ENCODE measurements around the gene SPSB1. TPM values are rescaled to one million over a fixed set of nuclear protein-coding genes. Genes with fewer than 3 reads are reported as not detected.
A peak's percentile ranks its signal among the peaks of the same experiment; 100 is the strongest.

SPSB1 gene
- polyA plus RNA-seq, 4 donors: 24.1 to 69.1 (median 32.6) TPM

DNA sequence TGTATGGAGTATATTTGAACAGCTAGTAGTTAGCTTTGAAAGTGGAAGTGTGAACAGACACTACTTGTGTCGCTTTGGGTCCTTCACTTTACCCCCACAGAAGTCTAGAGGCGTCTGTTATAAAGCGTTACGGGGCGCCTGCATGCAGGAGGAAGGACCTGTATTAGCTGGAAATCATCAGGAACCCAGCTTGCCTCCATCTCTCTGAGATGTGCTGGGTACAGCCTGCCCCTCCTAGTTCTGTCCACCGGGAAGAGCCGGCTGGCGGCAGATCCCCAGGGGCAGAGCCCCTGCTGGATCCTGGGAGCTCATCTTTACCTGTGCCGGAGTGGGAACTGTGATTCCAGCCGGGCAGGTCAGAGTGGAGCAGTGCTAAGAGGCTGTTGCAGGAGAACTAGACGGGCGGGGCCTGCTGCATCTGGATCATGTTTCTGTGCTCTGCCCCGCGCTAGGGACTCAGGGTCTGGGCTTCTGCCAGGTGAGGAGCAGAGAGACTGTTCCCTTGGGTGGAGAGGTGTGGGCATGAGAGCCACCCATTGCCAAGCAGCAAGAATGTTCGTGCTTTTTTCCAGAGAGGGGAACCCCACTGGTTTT is 22.3 kb upstream of the SPSB1 start:
- 57 to 73% (median 65%) methylated on average over 15 of the region's 15 CpGs for WGBS, 3 donors
- Histone ChIP-seq H3K4me1 (ENCODE audit: control insufficient read depth in 3 of 3, insufficient read depth in 2 of 3, low read depth in 1 of 3, low read length in 2 of 3) (peaks cover 0 to 8% (median 0%) of the 10 kb centered on the region in 3 donors), H3K9me3 (ENCODE audit: control insufficient read depth in 2 of 2, insufficient read depth in 1 of 2, low read depth in 1 of 2, low read length in 1 of 2) (no peaks in the 10 kb centered on the region), H3K36me3 (ENCODE audit: control insufficient read depth in 3 of 3, insufficient read depth in 2 of 3, low read depth in 1 of 3, low read length in 3 of 3) (peaks cover 0 to 58% (median 0%) of the 10 kb centered on the region in 3 donors), H3K4me3 (ENCODE audit: low read depth in 1 of 3, low read length in 3 of 3) (no peak overlapping the region), H3K27me3 (ENCODE audit: control insufficient read depth in 3 of 3, insufficient read depth in 3 of 3, low read length in 3 of 3) (no peaks in the 10 kb centered on the region), H3K27ac (ENCODE audit: low read depth in 1 of 3, low read length in 2 of 3) (no peak overlapping the region)
- FAIRE-seq (no peak), DNase-seq (no peak)

DNA sequence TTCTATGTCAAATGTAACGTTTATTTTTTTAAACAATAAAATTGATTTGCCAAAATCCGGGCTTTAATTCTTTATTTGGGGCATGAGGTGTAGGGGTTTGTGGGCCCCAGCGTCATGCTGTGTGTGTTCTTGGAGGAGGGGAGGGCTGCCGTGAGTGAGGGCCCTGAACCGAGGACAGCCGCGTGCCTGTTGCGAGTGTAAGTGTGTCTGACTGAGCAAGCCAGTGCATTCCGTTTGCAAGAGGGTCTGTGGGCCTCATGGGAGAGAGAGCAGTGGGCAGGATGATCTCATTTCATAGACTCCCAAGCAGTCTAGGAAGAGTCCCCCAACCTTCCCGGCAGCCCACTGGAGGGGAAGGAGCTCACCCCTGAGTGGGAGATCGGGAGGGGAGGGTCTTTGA is 21.4 kb upstream of the SPSB1 start:
- Histone ChIP-seq H3K27ac (ENCODE audit: low read depth in 1 of 3, low read length in 2 of 3) (no peak overlapping the region), H3K36me3 (ENCODE audit: control insufficient read depth in 3 of 3, insufficient read depth in 2 of 3, low read depth in 1 of 3, low read length in 3 of 3) (peaks cover 0 to 49% (median 0%) of the 10 kb centered on the region in 3 donors), H3K9me3 (ENCODE audit: control insufficient read depth in 2 of 2, insufficient read depth in 1 of 2, low read depth in 1 of 2, low read length in 1 of 2) (no peaks in the 10 kb centered on the region), H3K4me1 (ENCODE audit: control insufficient read depth in 3 of 3, insufficient read depth in 2 of 3, low read depth in 1 of 3, low read length in 2 of 3) (peaks cover 0 to 15% (median 7%) of the 10 kb centered on the region in 3 donors), H3K4me3 (ENCODE audit: low read depth in 1 of 3, low read length in 3 of 3) (no peak overlapping the region), H3K27me3 (ENCODE audit: control insufficient read depth in 3 of 3, insufficient read depth in 3 of 3, low read length in 3 of 3) (no peaks in the 10 kb centered on the region)
- FAIRE-seq (no peak), DNase-seq (no peak)
- 78 to 86% (median 85%) methylated on average over 11 of the region's 11 CpGs for WGBS, 3 donors

DNA sequence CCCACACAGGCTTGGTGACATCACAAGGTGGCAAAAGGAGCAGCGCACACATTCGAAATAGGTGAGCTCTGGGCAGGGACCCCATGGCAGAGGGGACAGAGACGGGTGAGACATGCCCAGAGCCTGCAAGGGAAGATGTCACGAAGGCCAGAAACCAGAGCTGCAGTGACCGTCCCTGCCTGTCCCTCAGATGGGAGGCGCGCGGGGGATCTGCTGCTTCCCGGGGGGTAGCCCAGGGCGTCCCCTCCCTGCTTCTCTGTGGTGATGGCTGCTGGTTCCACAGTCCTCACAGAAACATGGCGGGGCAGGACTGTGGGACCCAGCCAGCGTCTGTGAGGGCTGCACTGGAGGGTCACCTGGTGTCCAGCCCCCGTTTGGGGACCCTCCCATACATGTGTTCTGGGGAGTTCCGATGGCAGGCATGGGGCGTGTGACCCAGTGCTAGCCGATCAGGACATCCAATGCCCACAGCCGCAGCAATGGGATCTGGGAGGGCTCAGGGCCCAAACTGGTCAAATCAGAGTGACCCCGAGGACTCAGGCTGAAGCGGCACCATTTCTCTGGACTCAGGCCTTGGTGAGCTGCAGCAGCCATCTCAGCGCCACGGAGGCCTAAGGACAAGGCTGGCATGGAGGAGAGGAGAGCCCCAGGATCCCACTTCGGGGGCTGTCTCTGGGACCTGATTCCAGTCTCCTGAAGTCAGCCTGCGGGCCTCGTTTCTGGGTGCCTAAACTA is 20.7 kb upstream of the SPSB1 start:
- Histone ChIP-seq H3K36me3 (ENCODE audit: control insufficient read depth in 3 of 3, insufficient read depth in 2 of 3, low read depth in 1 of 3, low read length in 3 of 3) (peaks cover 0 to 43% (median 0%) of the 10 kb centered on the region in 3 donors), H3K4me3 (ENCODE audit: low read depth in 1 of 3, low read length in 3 of 3) (no peak overlapping the region), H3K27ac (ENCODE audit: low read depth in 1 of 3, low read length in 2 of 3) (no peak overlapping the region), H3K27me3 (ENCODE audit: control insufficient read depth in 3 of 3, insufficient read depth in 3 of 3, low read length in 3 of 3) (no peaks in the 10 kb centered on the region), H3K4me1 (ENCODE audit: control insufficient read depth in 3 of 3, insufficient read depth in 2 of 3, low read depth in 1 of 3, low read length in 2 of 3) (peaks cover 0 to 10% (median 7%) of the 10 kb centered on the region in 3 donors), H3K9me3 (ENCODE audit: control insufficient read depth in 2 of 2, insufficient read depth in 1 of 2, low read depth in 1 of 2, low read length in 1 of 2) (no peaks in the 10 kb centered on the region)
- no peak for DNase-seq
- 91% methylated on average over 23 to 24 of the region's 24 CpGs for WGBS, 3 donors
- no peak for FAIRE-seq

DNA sequence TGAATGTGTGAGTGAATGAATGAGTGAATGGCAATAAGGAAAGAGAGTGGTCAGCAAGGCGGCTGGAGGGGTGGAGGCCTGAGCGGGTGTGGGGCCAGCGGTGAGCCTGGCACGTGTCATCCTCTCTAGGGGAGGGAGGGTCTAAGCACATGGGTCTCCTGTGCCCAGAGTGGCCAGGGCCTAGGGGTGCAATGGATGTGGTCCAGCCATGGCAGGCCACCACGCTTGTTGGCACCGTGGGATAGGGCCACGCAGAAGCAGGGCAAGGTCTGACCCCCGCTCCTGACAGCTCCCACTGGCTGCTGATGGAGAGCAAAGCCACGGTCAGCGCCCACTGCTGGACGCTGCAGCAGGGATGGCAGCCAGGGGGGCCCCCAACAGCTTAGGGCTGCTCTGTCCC is 19.5 kb upstream of the SPSB1 start:
- no peak overlapping the region for H3K27ac ChIP-seq (ENCODE audit: low read depth in 1 of 3, low read length in 2 of 3)
- H3K4me3 ChIP-seq (ENCODE audit: low read depth in 1 of 3, low read length in 3 of 3): no peak overlapping the region
- no peak for FAIRE-seq
- WGBS, 3 donors: 75 to 88% (median 86%) methylated on average over 11 of the region's 11 CpGs
- no peaks in the 10 kb centered on the region for H3K27me3 ChIP-seq (ENCODE audit: control insufficient read depth in 3 of 3, insufficient read depth in 3 of 3, low read length in 3 of 3)
- H3K9me3 ChIP-seq (ENCODE audit: control insufficient read depth in 2 of 2, insufficient read depth in 1 of 2, low read depth in 1 of 2, low read length in 1 of 2): peaks cover 0 to 3% of the 10 kb centered on the region in 2 donors
- peaks cover 0 to 7% (median 6%) of the 10 kb centered on the region in 3 donors for H3K4me1 ChIP-seq (ENCODE audit: control insufficient read depth in 3 of 3, insufficient read depth in 2 of 3, low read depth in 1 of 3, low read length in 2 of 3)
- DNase-seq: no peak
- peaks cover 0 to 33% (median 0%) of the 10 kb centered on the region in 3 donors for H3K36me3 ChIP-seq (ENCODE audit: control insufficient read depth in 3 of 3, insufficient read depth in 2 of 3, low read depth in 1 of 3, low read length in 3 of 3)

DNA sequence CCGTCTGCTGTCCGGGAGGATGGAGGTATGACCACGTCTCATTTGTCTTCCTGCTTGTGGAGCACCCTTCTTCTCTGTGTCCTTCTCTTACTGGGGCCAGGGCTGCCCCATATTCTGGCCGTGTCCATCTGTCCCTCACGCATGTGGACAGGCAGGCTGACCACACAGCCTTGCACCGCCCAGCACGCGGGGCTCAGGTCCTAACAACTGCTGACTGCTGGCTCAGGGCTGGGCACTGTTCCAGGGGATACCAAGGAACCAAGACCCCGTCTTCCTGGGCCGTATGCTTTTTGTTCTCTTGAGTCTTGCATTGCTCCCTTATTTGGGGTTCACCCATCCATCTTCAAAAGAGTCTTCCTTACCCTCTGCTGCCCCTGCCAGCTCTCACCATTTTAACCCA is 17.5 kb upstream of the SPSB1 start:
- Histone ChIP-seq H3K27me3 (ENCODE audit: control insufficient read depth in 3 of 3, insufficient read depth in 3 of 3, low read length in 3 of 3) (no peaks in the 10 kb centered on the region), H3K9me3 (ENCODE audit: control insufficient read depth in 2 of 2, insufficient read depth in 1 of 2, low read depth in 1 of 2, low read length in 1 of 2) (peaks cover 0 to 3% of the 10 kb centered on the region in 2 donors), H3K27ac (ENCODE audit: low read depth in 1 of 3, low read length in 2 of 3) (no peak overlapping the region), H3K4me3 (ENCODE audit: low read depth in 1 of 3, low read length in 3 of 3) (no peak overlapping the region), H3K36me3 (ENCODE audit: control insufficient read depth in 3 of 3, insufficient read depth in 2 of 3, low read depth in 1 of 3, low read length in 3 of 3) (peaks cover 0 to 15% (median 0%) of the 10 kb centered on the region in 3 donors), H3K4me1 (ENCODE audit: control insufficient read depth in 3 of 3, insufficient read depth in 2 of 3, low read depth in 1 of 3, low read length in 2 of 3) (peaks cover 0 to 26% (median 9%) of the 10 kb centered on the region in 3 donors)
- FAIRE-seq (no peak), DNase-seq (no peak)
- WGBS, 3 donors: 82 to 84% (median 83%) methylated on average over 10 of the region's 10 CpGs

DNA sequence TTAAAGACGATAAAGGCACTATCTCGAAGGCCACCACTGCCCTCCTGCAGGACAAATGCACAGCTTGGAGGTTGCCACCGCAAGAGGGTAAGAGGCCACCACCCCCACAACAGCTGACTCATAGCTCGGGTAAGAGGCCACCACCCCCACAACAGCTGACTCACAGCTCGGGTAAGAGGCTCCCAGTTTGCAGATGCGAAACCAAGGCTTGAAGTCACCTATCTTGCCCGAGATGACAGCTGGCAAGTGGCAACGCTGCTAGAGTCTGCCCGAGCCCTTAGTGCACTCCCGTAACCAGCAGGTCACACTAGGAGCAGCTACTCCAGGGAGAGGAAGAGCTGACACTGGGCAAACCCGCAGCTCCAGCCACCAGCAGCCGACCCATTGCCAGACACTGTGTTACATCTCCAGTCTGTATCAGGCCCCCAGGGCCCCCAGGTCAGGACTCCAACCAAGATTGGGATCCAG is 17.1 kb upstream of the SPSB1 start:
- DNase-seq (peak; percentile 45 to 89), FAIRE-seq (no peak)
- H3K36me3 ChIP-seq (ENCODE audit: control insufficient read depth in 3 of 3, insufficient read depth in 2 of 3, low read depth in 1 of 3, low read length in 3 of 3): peaks cover 0 to 11% (median 0%) of the 10 kb centered on the region in 3 donors

DNA sequence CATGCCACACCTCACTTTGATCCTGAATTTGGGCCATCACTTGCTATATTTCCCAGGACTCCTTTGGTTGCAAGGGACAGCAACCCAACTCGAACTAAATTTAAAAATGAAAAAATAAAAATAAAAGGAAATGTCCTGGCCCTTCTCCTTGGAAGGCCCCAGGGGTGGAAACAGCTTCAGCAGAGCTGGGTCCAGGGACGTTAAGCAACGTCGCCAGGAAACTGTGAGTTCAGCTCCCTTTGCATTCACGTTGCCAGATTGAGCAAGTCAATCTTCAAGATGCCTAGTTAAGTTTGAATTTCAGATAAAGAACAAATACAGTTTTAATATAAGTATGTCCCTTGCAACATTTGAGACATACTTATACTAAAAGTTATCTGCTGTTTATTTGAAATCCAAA is 14.6 kb upstream of the SPSB1 start:
- DNase-seq: no peak
- no peak for FAIRE-seq
- H3K27ac ChIP-seq (ENCODE audit: low read depth in 1 of 3, low read length in 2 of 3): peak overlapping the region in 2 of 3 donors; percentile 81 to 90
- H3K4me1 ChIP-seq (ENCODE audit: control insufficient read depth in 3 of 3, insufficient read depth in 2 of 3, low read depth in 1 of 3, low read length in 2 of 3): peaks cover 0 to 33% (median 14%) of the 10 kb centered on the region in 3 donors
- no peaks in the 10 kb centered on the region for H3K36me3 ChIP-seq (ENCODE audit: control insufficient read depth in 3 of 3, insufficient read depth in 2 of 3, low read depth in 1 of 3, low read length in 3 of 3)
- WGBS, 3 donors: 84 to 91% (median 85%) methylated on average over 5 of the region's 5 CpGs
- peaks cover 0 to 3% of the 10 kb centered on the region in 2 donors for H3K9me3 ChIP-seq (ENCODE audit: control insufficient read depth in 2 of 2, insufficient read depth in 1 of 2, low read depth in 1 of 2, low read length in 1 of 2)
- no peak overlapping the region for H3K4me3 ChIP-seq (ENCODE audit: low read depth in 1 of 3, low read length in 3 of 3)
- H3K27me3 ChIP-seq (ENCODE audit: control insufficient read depth in 3 of 3, insufficient read depth in 3 of 3, low read length in 3 of 3): no peaks in the 10 kb centered on the region

More for the DNA sequence above, 17.1 kb upstream of the SPSB1 start:
- 19 to 37% (median 29%) methylated on average over 12 of the region's 12 CpGs for WGBS, 3 donors
- H3K4me1 ChIP-seq (ENCODE audit: control insufficient read depth in 3 of 3, insufficient read depth in 2 of 3, low read depth in 1 of 3, low read length in 2 of 3): peaks cover 0 to 29% (median 12%) of the 10 kb centered on the region in 3 donors
- peak overlapping the region in 2 of 3 donors; percentile 13 to 64 for H3K27ac ChIP-seq (ENCODE audit: low read depth in 1 of 3, low read length in 2 of 3)
- no peak overlapping the region for H3K4me3 ChIP-seq (ENCODE audit: low read depth in 1 of 3, low read length in 3 of 3)
- H3K27me3 ChIP-seq (ENCODE audit: control insufficient read depth in 3 of 3, insufficient read depth in 3 of 3, low read length in 3 of 3): no peaks in the 10 kb centered on the region
- H3K9me3 ChIP-seq (ENCODE audit: control insufficient read depth in 2 of 2, insufficient read depth in 1 of 2, low read depth in 1 of 2, low read length in 1 of 2): peaks cover 0 to 3% of the 10 kb centered on the region in 2 donors

DNA sequence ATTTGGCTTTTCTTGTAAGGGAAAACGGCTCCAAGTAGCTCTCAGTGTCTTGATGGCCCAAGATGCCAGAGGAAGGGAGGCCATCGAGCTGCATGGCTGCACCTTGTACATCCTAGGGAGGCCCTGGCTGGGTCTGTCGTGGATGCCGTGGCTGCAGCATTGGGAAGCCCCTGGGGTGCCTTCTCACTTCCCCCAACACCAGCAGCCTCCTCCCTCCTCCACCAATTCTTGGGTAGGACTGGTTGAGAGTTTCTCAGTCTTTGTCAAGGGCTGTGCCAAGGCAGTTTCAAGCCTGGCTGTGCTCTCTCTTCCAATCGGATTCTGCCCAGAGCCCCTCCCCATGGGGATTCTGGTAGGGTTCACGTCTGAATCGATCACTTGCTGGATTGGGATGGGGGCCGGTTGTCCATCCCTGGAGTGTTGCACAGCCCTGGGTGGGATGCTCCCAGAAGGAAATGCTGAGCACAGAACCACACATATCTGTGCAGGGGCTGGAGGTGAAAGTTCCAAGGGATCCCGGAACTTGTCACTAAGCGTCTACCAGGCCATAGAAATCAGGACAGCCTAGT is 14.0 kb upstream of the SPSB1 start:
- Histone ChIP-seq H3K27me3 (ENCODE audit: control insufficient read depth in 3 of 3, insufficient read depth in 3 of 3, low read length in 3 of 3) (no peaks in the 10 kb centered on the region), H3K27ac (ENCODE audit: low read depth in 1 of 3, low read length in 2 of 3) (peak overlapping the region in 2 of 3 donors; percentile 81 to 90), H3K9me3 (ENCODE audit: control insufficient read depth in 2 of 2, insufficient read depth in 1 of 2, low read depth in 1 of 2, low read length in 1 of 2) (peaks cover 0 to 3% of the 10 kb centered on the region in 2 donors), H3K36me3 (ENCODE audit: control insufficient read depth in 3 of 3, insufficient read depth in 2 of 3, low read depth in 1 of 3, low read length in 3 of 3) (no peaks in the 10 kb centered on the region), H3K4me1 (ENCODE audit: control insufficient read depth in 3 of 3, insufficient read depth in 2 of 3, low read depth in 1 of 3, low read length in 2 of 3) (peaks cover 0 to 33% (median 14%) of the 10 kb centered on the region in 3 donors), H3K4me3 (ENCODE audit: low read depth in 1 of 3, low read length in 3 of 3) (no peak overlapping the region)
- DNase-seq (no peak), FAIRE-seq (no peak)
- WGBS, 3 donors: 39 to 62% (median 51%) methylated on average over 10 of the region's 10 CpGs
